ENCODE data around the gene CTDSPL2. TPM values are rescaled to one million over a fixed set of nuclear protein-coding genes. Genes with fewer than 3 reads are reported as not detected.
A peak's percentile ranks its signal among the peaks of the same experiment; 100 is the strongest.

Gene CTDSPL2
- total RNA-seq: 10 to 100 TPM; 39.4 to 52.8 (median 43.2) TPM

GRCh38 chr15:44426975-44427755 lies at the start of gene CTDSPL2:
Gene CTDSPL2 (plus strand): TSS chr15:44427629. CDS start chr15:44459015, 31,386 bp downstream.
- ATAC-seq (ENCODE audit: low FRiP score) (peak; percentile 100), DNase-seq (ENCODE audit: low spot score) (peak; percentile 77)
- TF ChIP-seq CTCF (IDR thresholded peaks at IDR 0.05): no peak

- no peak for TF ChIP-seq CTCF (IDR thresholded peaks at IDR 0.05)
- DNase-seq (ENCODE audit: low spot score) (no peak), ATAC-seq (ENCODE audit: low FRiP score) (no peak)
Observed at GRCh38 chr15:44381236-44381635, 46.2 kb upstream of the CTDSPL2 start.

- no peak for TF ChIP-seq CTCF (IDR thresholded peaks at IDR 0.05)
- ATAC-seq (ENCODE audit: low FRiP score) (no peak), DNase-seq (ENCODE audit: low spot score) (no peak)
Observed at GRCh38 chr15:44385344-44385942, 42.0 kb upstream of the CTDSPL2 start.

GRCh38 chr15:44394062-44394461 lies 33.4 kb upstream of the CTDSPL2 start:
- no peak for TF ChIP-seq CTCF (IDR thresholded peaks at IDR 0.05)
- no peak for DNase-seq (ENCODE audit: low spot score)
- ATAC-seq (ENCODE audit: low FRiP score): no peak

- no peak for ATAC-seq (ENCODE audit: low FRiP score)
- TF ChIP-seq CTCF (IDR thresholded peaks at IDR 0.05): no peak
- no peak for DNase-seq (ENCODE audit: low spot score)
Observed at GRCh38 chr15:44394562-44394961, 32.9 kb upstream of the CTDSPL2 start.

- no peak for TF ChIP-seq CTCF (IDR thresholded peaks at IDR 0.05)
- no peak for ATAC-seq (ENCODE audit: low FRiP score)
- no peak for DNase-seq (ENCODE audit: low spot score)
Observed at GRCh38 chr15:44397869-44398268, 29.6 kb upstream of the CTDSPL2 start.

GRCh38 chr15:44414001-44414400 lies 13.4 kb upstream of the CTDSPL2 start:
- DNase-seq (ENCODE audit: low spot score): no peak
- no peak for ATAC-seq (ENCODE audit: low FRiP score)
- no peak for TF ChIP-seq CTCF (IDR thresholded peaks at IDR 0.05)
